Keratinocyte (primary cell): ENCODE data around the gene TIMMDC1. TPM values are rescaled to one million over a fixed set of nuclear protein-coding genes. Genes with fewer than 3 reads are reported as not detected.

ENCODE experiments used
- DNase-seq: peaks from one replicate; pipeline ENCODE4 v3.0.0-alpha.2; 2011; ENCODE audit warnings: low read depth, missing footprints, low spot score
- FAIRE-seq: peaks from 2 replicates; lab custom pipeline; 2011; peaks lifted over from hg19 to GRCh38; lab: Jason Lieb, UNC
- H2AFZ ChIP-seq: 2 replicates; pipeline ENCODE4 v1.6.0; 2012; ENCODE audit warnings: low read length, control low read depth, inconsistent platforms; ENCODE audit not compliant: control insufficient read depth
- H3K27ac ChIP-seq: 2 replicates; pipeline ENCODE4 v1.5.1; 2011; ENCODE audit warnings: low read length; ENCODE audit not compliant: control insufficient read depth, insufficient read depth
- H3K27me3 ChIP-seq: 3 replicates; pipeline ENCODE4 v1.6.0; 2011; ENCODE audit warnings: low read length; ENCODE audit not compliant: control insufficient read depth, insufficient read depth; ENCODE audit errors: extremely low read depth
- H3K36me3 ChIP-seq, 2 experiments: 2 replicates in 1 of 2; 3 replicates in 1 of 2; pipeline ENCODE4 v1.5.1; 2011; ENCODE audit warnings: low read length in 2 of 2, mild to moderate bottlenecking in 1 of 2; ENCODE audit not compliant: control insufficient read depth in 2 of 2, insufficient read depth in 2 of 2; ENCODE audit errors: extremely low read depth in 1 of 2
- H3K4me1 ChIP-seq: 3 replicates; pipeline ENCODE4 v1.5.1; 2011; ENCODE audit warnings: low read length; ENCODE audit not compliant: control insufficient read depth, insufficient read depth; ENCODE audit errors: extremely low read depth
- H3K4me2 ChIP-seq: 3 replicates; pipeline ENCODE4 v1.6.0; 2011; ENCODE audit warnings: low read depth, low read length; ENCODE audit not compliant: control insufficient read depth, insufficient read depth; ENCODE audit errors: extremely low read depth
- H3K4me3 ChIP-seq, 3 experiments: fragments of 200-600 bp in 1 of 3; sonication (generic) in 1 of 3; 2 replicates in 2 of 3; 3 replicates in 1 of 3; pipeline ENCODE4 v1.5.1; 2011 to 2016; ENCODE audit warnings: low read length in 3 of 3, mild to moderate bottlenecking in 3 of 3, control low read depth in 2 of 3, inconsistent platforms in 1 of 3, low read depth in 1 of 3, mixed read lengths in 1 of 3, mixed run types in 1 of 3, moderate library complexity in 1 of 3; ENCODE audit not compliant: control insufficient read depth in 2 of 3, insufficient read depth in 2 of 3; ENCODE audit errors: extremely low read depth in 1 of 3
- H3K79me2 ChIP-seq: 2 replicates; pipeline ENCODE4 v1.6.0; 2012; ENCODE audit warnings: low read length; ENCODE audit not compliant: control insufficient read depth, insufficient read depth
- H3K9ac ChIP-seq: 3 replicates; pipeline ENCODE4 v1.6.0; 2011; ENCODE audit warnings: low read length; ENCODE audit not compliant: control insufficient read depth, insufficient read depth; ENCODE audit errors: extremely low read depth
- H3K9me1 ChIP-seq: 3 replicates; pipeline ENCODE4 v1.6.0; 2011; ENCODE audit warnings: low read length; ENCODE audit not compliant: control insufficient read depth, insufficient read depth; ENCODE audit errors: extremely low read depth
- H3K9me3 ChIP-seq: 2 replicates; pipeline ENCODE4 v1.5.1; 2012; ENCODE audit warnings: low read depth, low read length; ENCODE audit not compliant: control insufficient read depth
- H4K20me1 ChIP-seq: 3 replicates; pipeline ENCODE4 v1.6.0; 2011; ENCODE audit warnings: low read length; ENCODE audit not compliant: control insufficient read depth, insufficient read depth; ENCODE audit errors: extremely low read depth
- EZH2 ChIP-seq: IDR thresholded peaks from one replicate; pipeline ENCODE4 v1.6.1; 2012; ENCODE audit warnings: inconsistent platforms, mild to moderate bottlenecking, low read length, moderate library complexity
- dilution Hi-C: fragments of 300-500 bp; cut with MboI; formaldehyde crosslinking; loops from one replicate; pipeline ENCODE4 v1.7.0; 2020; ENCODE audit warnings: low sequenced_read_pairs; ENCODE audit not compliant: extremely low pct_ligation_motif_present
- polyA plus RNA-seq, 5 experiments: library from polyadenylated mRNA; depleted of rRNA in 3 of 5; stranded (reverse) in 3 of 5; stranded (forward) in 1 of 5; unstranded in 1 of 5; fragments of >200 nt; gene quantifications; 1 replicate in 1 of 5; 2 replicates in 3 of 5; 3 replicates in 1 of 5; pipeline versions ENCODE4 v1.2.1 to v1.2.3, GENCODE V29; 2011 to 2012; ENCODE audit warnings: missing spikeins in 2 of 5, low read depth in 1 of 5, low replicate concordance in 1 of 5
- TF ChIP-seq, protein P1 (sequence below), 3 experiments: IDR thresholded peaks in 1 of 3; conservative IDR thresholded peaks in 1 of 3; optimal IDR thresholded peaks in 1 of 3; 2 replicates in 2 of 3; 3 replicates in 1 of 3; pipeline versions ENCODE3 to v1.5.1; 2011; ENCODE audit warnings: low read length in 3 of 3, mild to moderate bottlenecking in 3 of 3, moderate library complexity in 2 of 3, control low read depth in 1 of 3, inconsistent platforms in 1 of 3; ENCODE audit not compliant: insufficient read depth in 2 of 3; ENCODE audit errors: extremely low read depth in 1 of 3

The TIMMDC1 gene
- polyA plus RNA-seq, 1 donor (not counting 4 experiments of a cell fraction or from before 2014, with no cell fraction given) = 140 TPM

GRCh38 chr3:119517112-119517511 is 18.8 kb downstream of the TIMMDC1 start:
- H3K79me2 ChIP-seq = no peaks in the 10 kb centered on the region
- H4K20me1 ChIP-seq = no peaks in the 10 kb centered on the region
- no peak for DNase-seq
- H3K4me2 ChIP-seq = no peak overlapping the region
- H3K27ac ChIP-seq = no peak overlapping the region
- FAIRE-seq = peak; percentile 13
- H3K4me1 ChIP-seq = no peaks in the 10 kb centered on the region
- H2AFZ ChIP-seq = no peak overlapping the region
- no peaks in the 10 kb centered on the region for H3K9me1 ChIP-seq
- H3K27me3 ChIP-seq = no peaks in the 10 kb centered on the region
- peaks cover 16 to 21% of the 10 kb centered on the region in 2 experiments for H3K36me3 ChIP-seq
- H3K9me3 ChIP-seq = no peaks in the 10 kb centered on the region
- no peak overlapping the region for H3K9ac ChIP-seq
- TF ChIP-seq, protein P1, sequence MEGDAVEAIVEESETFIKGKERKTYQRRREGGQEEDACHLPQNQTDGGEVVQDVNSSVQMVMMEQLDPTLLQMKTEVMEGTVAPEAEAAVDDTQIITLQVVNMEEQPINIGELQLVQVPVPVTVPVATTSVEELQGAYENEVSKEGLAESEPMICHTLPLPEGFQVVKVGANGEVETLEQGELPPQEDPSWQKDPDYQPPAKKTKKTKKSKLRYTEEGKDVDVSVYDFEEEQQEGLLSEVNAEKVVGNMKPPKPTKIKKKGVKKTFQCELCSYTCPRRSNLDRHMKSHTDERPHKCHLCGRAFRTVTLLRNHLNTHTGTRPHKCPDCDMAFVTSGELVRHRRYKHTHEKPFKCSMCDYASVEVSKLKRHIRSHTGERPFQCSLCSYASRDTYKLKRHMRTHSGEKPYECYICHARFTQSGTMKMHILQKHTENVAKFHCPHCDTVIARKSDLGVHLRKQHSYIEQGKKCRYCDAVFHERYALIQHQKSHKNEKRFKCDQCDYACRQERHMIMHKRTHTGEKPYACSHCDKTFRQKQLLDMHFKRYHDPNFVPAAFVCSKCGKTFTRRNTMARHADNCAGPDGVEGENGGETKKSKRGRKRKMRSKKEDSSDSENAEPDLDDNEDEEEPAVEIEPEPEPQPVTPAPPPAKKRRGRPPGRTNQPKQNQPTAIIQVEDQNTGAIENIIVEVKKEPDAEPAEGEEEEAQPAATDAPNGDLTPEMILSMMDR (optimal IDR thresholded peaks at IDR 0.05 in 1 of 3, IDR thresholded peaks at IDR 0.05 in 1 of 3, conservative IDR thresholded peaks at IDR 0.05 in 1 of 3; ENCODE audit: extremely low read depth in 1 of 3, insufficient read depth in 2 of 3, low read length in 3 of 3) = no peak
- TF ChIP-seq EZH2 = no peak
- dilution Hi-C loops = no loop called here
- H3K4me3 ChIP-seq = no peak overlapping the region

GRCh38 chr3:119518026-119518425 is 19.7 kb downstream of the TIMMDC1 start:
- Histone ChIP-seq H3K4me1 (no peaks in the 10 kb centered on the region), H3K4me3 (no peak overlapping the region), H3K36me3 (peaks cover 13 to 17% of the 10 kb centered on the region in 2 experiments), H4K20me1 (no peaks in the 10 kb centered on the region), H3K9ac (no peak overlapping the region), H3K4me2 (no peak overlapping the region), H2AFZ (no peak overlapping the region), H3K9me1 (no peaks in the 10 kb centered on the region), H3K9me3 (no peaks in the 10 kb centered on the region), H3K27me3 (no peaks in the 10 kb centered on the region), H3K27ac (no peak overlapping the region), H3K79me2 (no peaks in the 10 kb centered on the region)
- dilution Hi-C loops = no loop called here
- FAIRE-seq (no peak), DNase-seq (no peak)
- TF ChIP-seq, protein P1 (optimal IDR thresholded peaks at IDR 0.05 in 1 of 3, IDR thresholded peaks at IDR 0.05 in 1 of 3, conservative IDR thresholded peaks at IDR 0.05 in 1 of 3; ENCODE audit: extremely low read depth in 1 of 3, insufficient read depth in 2 of 3, low read length in 3 of 3) = no peak
- no peak for TF ChIP-seq EZH2
